Measurements from ENCODE around the gene HDLBP. TPM values are rescaled to one million over a fixed set of nuclear protein-coding genes. Genes with fewer than 3 reads are reported as not detected.
A peak's percentile ranks its signal among the peaks of the same experiment; 100 is the strongest.
"Not testable (repeated sequence)": the region's sequence is repeated elsewhere in the genome, so short reads cannot be mapped to it uniquely, and the experiment has no call there.

Gene HDLBP
- total RNA-seq, 1 experiment from 2014 or later, result 267 TPM

- in situ Hi-C loops (cut with HindIII; ENCODE audit: low pct_unique_long_range_greater_than_20kb, low sequenced_read_pairs), result no loop called here
- no peak for DNase-seq (ENCODE audit: low read depth)
Measured at GRCh38 chr2:241339839-241340630, 24.6 kb upstream of the HDLBP start.

DNA sequence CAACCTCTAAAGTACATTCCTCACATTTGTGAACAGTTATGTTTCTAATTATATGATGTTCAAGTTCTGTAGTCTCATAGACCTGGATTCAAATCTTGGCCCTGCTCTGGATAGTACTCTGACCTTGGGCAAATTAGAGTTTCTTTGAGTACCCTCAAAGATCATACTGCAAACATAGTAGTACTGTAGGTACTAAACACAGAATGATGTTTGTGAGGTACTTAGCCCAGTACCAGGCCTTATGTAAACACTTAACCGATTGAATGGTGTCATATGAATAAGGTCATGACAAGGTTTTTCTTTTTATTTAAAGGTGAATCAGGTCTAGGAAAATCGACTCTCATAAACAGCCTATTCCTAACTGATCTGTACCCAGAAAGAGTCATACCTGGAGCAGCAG, 19.3 kb upstream of the HDLBP start:
- DNase-seq (ENCODE audit: low read depth), result no peak
- in situ Hi-C loops (cut with HindIII; ENCODE audit: low pct_unique_long_range_greater_than_20kb, low sequenced_read_pairs), result no loop called here

DNA sequence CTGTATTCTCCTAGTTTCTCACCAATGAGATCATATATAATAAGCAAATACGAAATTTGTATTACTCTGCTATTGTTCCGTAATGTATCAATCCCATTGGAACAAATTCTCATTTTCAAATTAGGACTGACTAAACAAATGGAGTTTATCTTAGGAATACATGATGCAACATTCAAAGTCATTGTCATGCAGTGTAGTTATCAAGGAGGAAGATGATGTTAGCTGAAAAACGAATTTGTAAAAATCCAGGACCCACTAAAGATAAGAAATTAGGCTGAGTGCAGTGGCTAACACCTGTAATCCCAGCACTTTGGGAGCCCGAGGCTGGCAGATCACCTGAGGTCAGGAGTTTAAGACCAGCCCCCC, 15.1 kb upstream of the HDLBP start:
- in situ Hi-C loops (cut with HindIII; ENCODE audit: low pct_unique_long_range_greater_than_20kb, low sequenced_read_pairs), result no loop called here
- no peak for DNase-seq (ENCODE audit: low read depth)

DNA sequence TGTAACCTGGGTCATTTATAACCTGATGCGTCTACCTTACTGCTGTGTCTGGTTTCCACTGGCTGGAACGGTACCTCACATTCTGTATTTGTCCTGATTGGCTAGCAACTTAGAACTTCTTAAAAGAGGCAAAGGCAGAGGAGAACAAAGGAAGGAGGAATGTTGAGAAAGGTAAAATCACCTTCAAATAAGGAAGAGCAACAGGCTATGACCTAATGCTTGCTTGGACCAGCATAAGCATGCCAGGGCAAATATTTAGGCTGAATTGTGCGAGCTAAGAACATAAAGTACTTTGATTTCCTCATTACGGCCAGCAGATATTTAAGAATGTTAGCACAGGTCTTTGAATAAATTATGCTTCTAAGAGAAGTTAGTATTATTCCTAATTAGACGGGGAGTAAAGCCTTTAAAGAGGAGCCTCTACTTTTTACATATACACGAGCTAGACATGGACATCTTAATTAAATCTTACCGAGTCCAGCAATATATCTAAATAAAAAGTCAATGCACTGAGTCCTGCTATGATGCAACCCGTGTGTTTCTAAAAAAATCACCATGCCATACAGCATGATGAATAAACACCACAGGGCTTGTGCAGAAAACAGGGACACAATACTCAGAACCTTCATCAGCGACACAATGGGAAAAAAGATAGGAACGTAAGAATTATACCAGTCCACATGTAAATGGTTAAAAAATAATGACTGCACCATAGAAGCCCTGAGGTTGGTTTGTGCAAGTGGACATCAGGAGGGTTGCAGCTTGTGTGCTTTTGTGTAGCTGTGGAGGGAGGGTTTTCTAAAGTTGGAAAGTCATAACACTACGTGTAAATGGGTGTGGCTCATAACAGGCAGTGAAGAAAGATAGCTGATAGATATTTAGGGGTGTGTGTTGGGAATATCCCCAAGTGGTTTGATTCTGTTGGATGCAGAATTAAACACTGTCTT, 14.5 kb upstream of the HDLBP start:
- in situ Hi-C loops (cut with HindIII; ENCODE audit: low pct_unique_long_range_greater_than_20kb, low sequenced_read_pairs), result no loop called here

DNA sequence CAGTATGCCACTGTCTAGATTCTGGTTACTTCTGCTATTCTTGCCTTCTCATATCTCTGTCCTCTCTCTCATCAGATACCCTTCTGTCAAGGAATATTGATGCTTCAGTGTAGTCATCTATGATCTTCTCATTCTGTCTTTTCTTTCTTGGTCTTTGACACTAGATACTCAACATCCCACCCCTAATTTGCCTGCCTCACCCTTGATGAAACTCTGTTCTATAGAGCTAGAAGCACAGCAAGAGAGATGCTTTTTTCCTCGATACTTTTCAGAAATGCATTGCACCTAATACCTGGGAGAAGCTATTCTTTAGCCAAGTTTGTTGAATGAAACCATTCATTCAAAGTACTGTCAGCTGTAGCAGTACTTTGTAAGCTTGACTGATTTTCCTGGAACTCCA, 9.8 kb upstream of the HDLBP start:
- in situ Hi-C loops (cut with HindIII; ENCODE audit: low pct_unique_long_range_greater_than_20kb, low sequenced_read_pairs), result no loop called here
- DNase-seq (ENCODE audit: low read depth), result no peak

More for the DNA sequence above, 14.5 kb upstream of the HDLBP start:
- no peak for DNase-seq (ENCODE audit: low read depth)

- in situ Hi-C loops (cut with HindIII; ENCODE audit: low pct_unique_long_range_greater_than_20kb, low sequenced_read_pairs), result no loop called here
- DNase-seq (ENCODE audit: low read depth), result no peak
Measured at GRCh38 chr2:241324775-241325174, 9.3 kb upstream of the HDLBP start.

- in situ Hi-C loops (cut with HindIII; ENCODE audit: low pct_unique_long_range_greater_than_20kb, low sequenced_read_pairs), result no loop called here
- DNase-seq (ENCODE audit: low read depth), result no peak
Measured at GRCh38 chr2:241323778-241324177, 8.3 kb upstream of the HDLBP start.

GRCh38 chr2:241321886-241322285, 6.4 kb upstream of the HDLBP start:
- in situ Hi-C loops (cut with HindIII; ENCODE audit: low pct_unique_long_range_greater_than_20kb, low sequenced_read_pairs), result no loop called here
- no peak for DNase-seq (ENCODE audit: low read depth)

DNA sequence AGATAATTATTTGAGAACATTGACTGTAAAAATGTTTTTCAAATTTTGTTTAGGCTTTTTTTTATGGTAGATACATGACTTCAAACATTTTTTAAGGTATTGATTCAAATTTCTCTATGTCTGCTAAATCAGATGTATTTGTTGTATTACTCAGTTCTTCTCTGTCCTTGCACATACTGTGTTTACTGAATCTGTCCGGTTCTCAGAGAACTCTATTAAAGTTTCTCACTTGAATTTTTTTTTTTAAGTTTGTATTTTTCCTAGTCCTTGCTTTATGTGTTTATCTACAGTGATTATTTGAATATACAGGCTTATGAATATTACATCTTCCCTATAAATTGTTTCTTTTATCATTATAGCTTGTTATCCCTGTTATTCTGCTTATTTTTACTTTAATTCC, 5.6 kb upstream of the HDLBP start:
- DNase-seq (ENCODE audit: low read depth), result no peak
- in situ Hi-C loops (cut with HindIII; ENCODE audit: low pct_unique_long_range_greater_than_20kb, low sequenced_read_pairs), result no loop called here

DNA sequence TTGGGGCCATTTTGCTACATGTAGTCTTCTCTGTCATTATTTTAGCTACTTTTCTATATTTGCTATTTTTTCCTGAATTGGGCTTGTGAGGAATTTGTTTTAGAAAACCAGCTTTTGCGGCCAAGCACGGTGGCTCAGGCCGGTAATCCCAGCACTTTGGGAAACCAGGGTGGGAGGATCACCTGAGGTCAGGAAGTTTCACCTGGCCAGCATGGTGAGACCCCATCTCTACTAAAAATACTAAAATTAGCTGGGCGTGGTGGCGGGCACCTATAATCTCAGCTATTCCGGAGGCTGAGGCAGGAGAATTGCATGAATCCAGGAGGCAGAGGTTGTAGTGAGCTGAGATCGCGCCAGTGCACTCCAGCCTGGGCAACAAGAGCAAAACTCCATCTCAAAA, 4.9 kb upstream of the HDLBP start:
- DNase-seq (ENCODE audit: low read depth), result no peak
- in situ Hi-C loops (cut with HindIII; ENCODE audit: low pct_unique_long_range_greater_than_20kb, low sequenced_read_pairs), result no loop called here

DNA sequence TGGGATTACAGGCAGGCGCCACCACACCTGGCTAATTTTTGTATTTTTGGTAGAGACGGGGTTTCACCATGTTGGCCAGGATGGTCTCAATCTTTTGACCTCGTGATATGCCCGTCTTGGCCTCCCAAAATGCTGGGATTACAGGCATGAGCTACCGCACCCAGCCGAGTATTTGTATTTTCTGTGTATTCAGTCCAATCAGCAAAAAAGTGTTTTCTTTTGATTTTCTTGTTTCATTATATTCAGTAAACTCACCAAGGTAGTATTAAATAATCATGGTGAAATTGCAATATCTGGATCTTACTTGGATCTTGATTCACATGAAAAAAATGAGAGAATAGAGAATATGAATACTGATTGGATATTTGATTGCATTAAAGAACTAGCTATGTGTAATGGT, 3.4 kb upstream of the HDLBP start:
- DNase-seq (ENCODE audit: low read depth); in situ Hi-C loops (cut with HindIII; ENCODE audit: low pct_unique_long_range_greater_than_20kb, low sequenced_read_pairs): not testable (repeated sequence)

GRCh38 chr2:241317391-241317790, 1.9 kb upstream of the HDLBP start:
- in situ Hi-C loops (cut with HindIII; ENCODE audit: low pct_unique_long_range_greater_than_20kb, low sequenced_read_pairs), result no loop called here
- no peak for DNase-seq (ENCODE audit: low read depth)

DNA sequence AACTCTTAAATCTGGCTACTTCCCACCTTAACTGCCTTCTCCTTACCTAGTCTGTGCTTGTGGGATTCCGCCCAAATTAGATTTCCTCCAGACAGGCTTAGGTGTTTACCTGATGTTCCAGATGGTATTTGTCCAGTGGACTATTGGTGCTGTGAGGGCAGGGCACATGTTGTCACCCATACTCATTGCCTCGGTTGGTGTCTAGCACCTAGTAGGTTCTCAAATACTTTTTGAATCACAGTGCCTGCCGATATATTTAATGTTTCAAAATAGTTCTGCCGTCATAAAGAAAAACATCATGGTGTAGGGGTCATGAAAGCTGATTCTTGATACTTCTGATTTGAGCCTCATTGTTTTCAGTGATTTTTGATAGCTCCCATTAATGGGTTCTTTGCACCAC, 1.4 kb upstream of the HDLBP start:
- DNase-seq (ENCODE audit: low read depth), result no peak
- in situ Hi-C loops (cut with HindIII; ENCODE audit: low pct_unique_long_range_greater_than_20kb, low sequenced_read_pairs), result no loop called here

DNA sequence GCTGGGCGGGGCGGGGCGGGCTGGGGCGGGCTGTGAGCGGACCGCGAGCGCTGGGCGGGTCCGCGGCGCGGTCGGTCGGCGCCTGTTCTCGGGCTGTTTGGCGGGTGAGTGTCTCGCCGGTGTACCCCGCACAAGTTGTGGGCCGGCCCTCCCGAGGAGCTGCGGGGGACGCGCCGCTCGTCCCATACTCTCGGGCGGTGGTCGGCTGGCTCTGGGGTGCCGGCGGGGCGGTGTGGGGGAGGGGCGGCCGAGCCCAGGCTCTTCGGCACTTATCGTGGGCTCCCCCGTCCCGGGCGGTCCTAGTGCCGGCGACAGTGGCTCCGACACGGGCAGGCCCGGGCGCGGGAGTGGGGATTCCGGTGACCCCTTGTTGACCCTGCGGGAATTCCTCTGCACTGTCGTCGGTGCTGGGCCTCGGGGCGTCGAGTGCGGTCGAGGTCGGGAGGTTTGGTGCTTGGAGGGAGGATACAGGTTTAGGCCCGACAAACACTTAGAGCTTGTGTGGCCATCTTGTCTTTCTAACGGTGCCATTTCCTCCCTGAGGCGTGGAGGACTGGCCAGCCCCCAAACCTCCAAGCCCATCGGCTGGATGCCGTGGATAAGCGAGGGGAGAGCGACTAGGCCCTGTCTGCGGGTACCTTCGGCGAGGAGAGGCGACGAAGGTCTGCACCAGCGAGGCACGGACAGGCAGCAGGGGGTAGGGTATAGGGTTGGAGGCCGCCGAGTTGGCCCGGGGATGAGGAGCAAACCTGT, 583 bp upstream of the HDLBP start, which contains the start of gene SEPTIN2:
SEPTIN2 (plus strand) TSS at position 47 of the 753 bp plus-strand sequence. CDS start 8,308 bp downstream, outside the sequence.
- DNase-seq (ENCODE audit: low read depth), result peak; percentile 73
- in situ Hi-C loops (cut with HindIII; ENCODE audit: low pct_unique_long_range_greater_than_20kb, low sequenced_read_pairs), result no loop called here

- in situ Hi-C loops (cut with HindIII; ENCODE audit: low pct_unique_long_range_greater_than_20kb, low sequenced_read_pairs), result no loop called here
Measured at GRCh38 chr2:241314226-241315092, 1.0 kb downstream of the HDLBP start.

DNA sequence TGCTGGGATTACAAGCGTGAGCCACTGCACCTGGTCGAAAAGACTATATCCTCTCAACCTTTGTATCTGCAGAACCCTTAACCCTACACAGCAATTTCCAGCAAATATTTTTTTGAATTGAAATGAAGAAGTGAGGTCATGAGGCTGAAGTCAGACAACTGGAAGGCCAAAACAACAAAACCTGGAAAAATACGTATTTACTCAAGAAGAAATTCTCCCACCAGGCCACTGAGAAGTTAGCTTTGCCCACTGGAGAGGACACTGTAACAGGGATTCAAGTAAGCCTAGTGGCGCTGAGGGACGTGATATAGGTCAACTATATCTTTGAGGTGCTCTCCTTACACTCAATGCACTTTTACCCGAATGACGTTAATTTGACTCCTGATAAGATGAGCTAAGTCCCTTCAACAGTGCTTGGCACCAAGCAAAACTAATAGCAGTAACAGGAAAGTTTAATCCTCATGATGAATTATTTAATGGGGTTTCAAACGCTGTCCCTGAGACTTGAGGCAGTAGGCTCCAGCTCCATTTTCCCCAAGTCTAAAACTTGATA, 1.9 kb downstream of the HDLBP start:
- DNase-seq (ENCODE audit: low read depth), result no peak
- in situ Hi-C loops (cut with HindIII; ENCODE audit: low pct_unique_long_range_greater_than_20kb, low sequenced_read_pairs), result no loop called here

More at GRCh38 chr2:241314226-241315092, 1.0 kb downstream of the HDLBP start:
- DNase-seq (ENCODE audit: low read depth), result no peak

GRCh38 chr2:241312082-241312481, 3.4 kb downstream of the HDLBP start:
- in situ Hi-C loops (cut with HindIII; ENCODE audit: low pct_unique_long_range_greater_than_20kb, low sequenced_read_pairs), result no loop called here
- DNase-seq (ENCODE audit: low read depth), result no peak
